ENCODE results near the gene APOH.

Gene APOH

GRCh38 chr17:66191593-66192377 is 37.4 kb downstream of the APOH start, which contains the start of gene CEP112:
TSS of gene CEP112 (minus strand) at chr17:66192133.
- peak; percentile 67 to 76 for DNase-seq (ENCODE audit: low read depth in 2 of 2)

- no peak for DNase-seq (ENCODE audit: low read depth in 2 of 2)
Measured at GRCh38 chr17:66190738-66191592, 38.2 kb downstream of the APOH start.

- no peak for DNase-seq (ENCODE audit: low read depth in 2 of 2)
Measured at GRCh38 chr17:66187718-66188117, 41.5 kb downstream of the APOH start.

GRCh38 chr17:66185862-66186261 is 43.4 kb downstream of the APOH start:
- DNase-seq (ENCODE audit: low read depth in 2 of 2), result no peak

GRCh38 chr17:66184392-66184791 is 44.8 kb downstream of the APOH start:
- no peak for DNase-seq (ENCODE audit: low read depth in 2 of 2)

- no peak for DNase-seq (ENCODE audit: low read depth in 2 of 2)
Measured at GRCh38 chr17:66183529-66183928, 45.7 kb downstream of the APOH start.

- DNase-seq (ENCODE audit: low read depth in 2 of 2), result no peak
Measured at GRCh38 chr17:66178642-66179041, 50.6 kb downstream of the APOH start.

GRCh38 chr17:66177048-66177447 is 52.2 kb downstream of the APOH start:
- DNase-seq (ENCODE audit: low read depth in 2 of 2), result no peak

GRCh38 chr17:66175892-66176291 is 53.3 kb downstream of the APOH start:
- no peak for DNase-seq (ENCODE audit: low read depth in 2 of 2)

GRCh38 chr17:66172691-66173223 is 56.5 kb downstream of the APOH start:
- DNase-seq (ENCODE audit: low read depth in 2 of 2), result no peak

GRCh38 chr17:66172144-66172543 is 57.1 kb downstream of the APOH start:
- DNase-seq (ENCODE audit: low read depth in 2 of 2), result no peak

GRCh38 chr17:66171692-66172091 is 57.5 kb downstream of the APOH start:
- no peak for DNase-seq (ENCODE audit: low read depth in 2 of 2)

GRCh38 chr17:66171172-66171571 is 58.0 kb downstream of the APOH start:
- no peak for DNase-seq (ENCODE audit: low read depth in 2 of 2)

- no peak for DNase-seq (ENCODE audit: low read depth in 2 of 2)
Measured at GRCh38 chr17:66169839-66170238, 59.4 kb downstream of the APOH start.

- no peak for DNase-seq (ENCODE audit: low read depth in 2 of 2)
Measured at GRCh38 chr17:66167189-66167815, 61.9 kb downstream of the APOH start.

- peak in 1 of 2 donors; percentile 9 for DNase-seq (ENCODE audit: low read depth in 2 of 2)
Measured at GRCh38 chr17:66165537-66166123, 63.6 kb downstream of the APOH start.
